ENCODE data around the gene ATP1A4.

ATP1A4 gene

DNA sequence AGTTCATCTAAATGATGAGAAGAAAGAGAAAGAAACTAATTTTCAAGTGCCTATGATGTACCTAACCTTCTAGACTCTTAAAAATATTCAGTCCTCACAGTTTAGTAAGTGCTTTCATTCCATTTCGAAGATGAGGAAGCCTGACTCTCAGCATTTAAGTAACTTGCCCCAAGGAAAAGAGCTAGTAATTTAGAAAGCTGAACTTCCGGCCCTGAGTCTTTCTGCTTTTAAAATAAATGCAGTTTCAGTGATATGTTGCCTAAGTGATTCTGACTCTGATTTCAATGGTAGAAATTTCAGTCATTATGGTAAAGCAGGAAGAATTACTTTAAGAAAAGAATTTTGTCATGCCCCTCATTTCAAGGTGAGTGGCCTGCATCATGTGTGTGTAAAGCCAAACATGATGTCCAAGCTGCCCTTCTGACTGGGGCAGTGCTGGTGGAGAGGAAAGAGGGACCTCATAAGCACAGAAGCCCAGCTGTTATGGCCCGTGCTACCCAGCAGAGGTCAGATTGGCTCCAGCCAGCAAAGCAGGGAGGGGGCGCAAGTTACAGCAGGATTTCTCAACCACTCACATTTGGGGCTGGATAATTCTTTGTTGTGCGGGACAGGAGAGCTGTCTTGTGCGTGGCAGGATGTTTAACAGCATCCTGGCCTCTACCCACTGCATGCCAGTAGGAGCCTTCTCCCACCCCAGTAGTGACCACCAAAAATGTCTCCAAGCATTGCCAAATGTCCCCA, 10.7 kb downstream of the ATP1A4 start:
- POLR2A ChIA-PET = no interaction called here
- Histone ChIP-seq H3K36me3 (ENCODE audit: control insufficient read depth in 2 of 2, insufficient read depth in 1 of 2, low read length in 2 of 2) (no peaks in the 10 kb centered on the region), H3K4me1 (ENCODE audit: control insufficient read depth, insufficient read depth, low read length) (no peaks in the 10 kb centered on the region), H3K9me3 (ENCODE audit: control insufficient read depth, insufficient read depth, low read depth, low read length) (no peaks in the 10 kb centered on the region), H3K27ac (ENCODE audit: extremely low read depth, low read depth, low read length) (no peak overlapping the region), H3K4me3 (ENCODE audit: low read depth, low read length) (no peak overlapping the region)
- peak; percentile 23; the same call in 1 of the 2 replicates for TF ChIP-seq ZIC2 (tag by site-specific recombination; IDR thresholded peaks at IDR 0.05)
- TF ChIP-seq, protein P1, sequence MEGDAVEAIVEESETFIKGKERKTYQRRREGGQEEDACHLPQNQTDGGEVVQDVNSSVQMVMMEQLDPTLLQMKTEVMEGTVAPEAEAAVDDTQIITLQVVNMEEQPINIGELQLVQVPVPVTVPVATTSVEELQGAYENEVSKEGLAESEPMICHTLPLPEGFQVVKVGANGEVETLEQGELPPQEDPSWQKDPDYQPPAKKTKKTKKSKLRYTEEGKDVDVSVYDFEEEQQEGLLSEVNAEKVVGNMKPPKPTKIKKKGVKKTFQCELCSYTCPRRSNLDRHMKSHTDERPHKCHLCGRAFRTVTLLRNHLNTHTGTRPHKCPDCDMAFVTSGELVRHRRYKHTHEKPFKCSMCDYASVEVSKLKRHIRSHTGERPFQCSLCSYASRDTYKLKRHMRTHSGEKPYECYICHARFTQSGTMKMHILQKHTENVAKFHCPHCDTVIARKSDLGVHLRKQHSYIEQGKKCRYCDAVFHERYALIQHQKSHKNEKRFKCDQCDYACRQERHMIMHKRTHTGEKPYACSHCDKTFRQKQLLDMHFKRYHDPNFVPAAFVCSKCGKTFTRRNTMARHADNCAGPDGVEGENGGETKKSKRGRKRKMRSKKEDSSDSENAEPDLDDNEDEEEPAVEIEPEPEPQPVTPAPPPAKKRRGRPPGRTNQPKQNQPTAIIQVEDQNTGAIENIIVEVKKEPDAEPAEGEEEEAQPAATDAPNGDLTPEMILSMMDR (tag by site-specific recombination; IDR thresholded peaks at IDR 0.05) = peak; percentile 56
- peak; percentile 28 for TF ChIP-seq ZNF654 (tag by site-specific recombination; IDR thresholded peaks at IDR 0.05; ENCODE audit: low read depth)
- no peak for TF ChIP-seq BCL11B (tag by site-specific recombination; IDR thresholded peaks at IDR 0.05; ENCODE audit: low read depth)
- TF ChIP-seq ZNF501 (tag by site-specific recombination; IDR thresholded peaks at IDR 0.05) = no peak
- CTCF ChIA-PET = interaction anchor here (0.8 to 2.7 kb wide), 14 partner anchors 9 to 214 kb away, joined by 3 to 17 read pairs (median 4); partner anchors contain the start of gene CASQ1

DNA sequence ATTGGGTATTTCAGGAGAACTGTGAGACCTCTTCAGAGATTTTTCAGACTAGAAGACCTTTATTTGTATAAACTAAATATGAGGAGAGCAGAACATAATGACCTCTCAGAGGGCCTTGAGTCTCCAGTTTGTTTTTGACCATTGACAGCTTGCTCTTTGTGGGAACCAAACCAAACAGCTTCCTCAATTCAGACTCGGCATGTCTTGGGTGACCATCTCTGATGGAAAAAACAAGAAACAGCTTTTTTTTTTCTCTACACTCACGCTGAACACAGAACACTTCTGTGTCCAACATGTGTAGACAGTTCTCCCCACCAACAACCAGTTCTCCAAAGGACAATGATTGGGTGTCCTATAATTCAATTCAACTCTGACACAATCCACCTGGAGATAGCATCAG, 11.5 kb downstream of the ATP1A4 start:
- POLR2A ChIA-PET = no interaction called here
- CTCF ChIA-PET = interaction anchor here (1.0 to 2.7 kb wide), 9 partner anchors 10 to 126 kb away, joined by 3 to 17 read pairs (median 5); partner anchors contain the start of gene CASQ1
- Histone ChIP-seq H3K4me1 (ENCODE audit: control insufficient read depth, insufficient read depth, low read length) (no peaks in the 10 kb centered on the region), H3K4me3 (ENCODE audit: low read depth, low read length) (no peak overlapping the region), H3K9me3 (ENCODE audit: control insufficient read depth, insufficient read depth, low read depth, low read length) (no peaks in the 10 kb centered on the region), H3K36me3 (ENCODE audit: control insufficient read depth in 2 of 2, insufficient read depth in 1 of 2, low read length in 2 of 2) (no peaks in the 10 kb centered on the region), H3K27ac (ENCODE audit: extremely low read depth, low read depth, low read length) (no peak overlapping the region)
- TF ChIP-seq KLF9 (tag by site-specific recombination; IDR thresholded peaks at IDR 0.05; ENCODE audit: low read depth) (no peak), ZNF221 (tag by site-specific recombination; IDR thresholded peaks at IDR 0.05; ENCODE audit: borderline replicate concordance) (no peak), ZNF266 (tag by site-specific recombination; IDR thresholded peaks at IDR 0.05; ENCODE audit: low read depth) (no peak), GLI2 (tag by site-specific recombination; IDR thresholded peaks at IDR 0.05; ENCODE audit: borderline replicate concordance, low read depth) (no peak), ZNF837 (tag by site-specific recombination; IDR thresholded peaks at IDR 0.05) (no peak), ZBTB17 (tag by site-specific recombination; IDR thresholded peaks at IDR 0.05) (no peak), ZNF404 (tag by site-specific recombination; IDR thresholded peaks at IDR 0.05) (no peak), KLF7 (tag by site-specific recombination; IDR thresholded peaks at IDR 0.05; ENCODE audit: borderline replicate concordance) (no peak), ZNF37A (tag by site-specific recombination; IDR thresholded peaks at IDR 0.05) (no peak), KLF1 (tag by site-specific recombination; IDR thresholded peaks at IDR 0.05) (no peak), ZNF157 (tag by site-specific recombination; IDR thresholded peaks at IDR 0.05) (no peak), ZNF768 (tag by site-specific recombination; IDR thresholded peaks at IDR 0.05) (no peak), HOXA7 (CRISPR knock-in tag; IDR thresholded peaks at IDR 0.05; ENCODE audit: borderline replicate concordance) (no peak), ZNF701 (tag by site-specific recombination; IDR thresholded peaks at IDR 0.05) (no peak)
- TF ChIP-seq, protein P2, sequence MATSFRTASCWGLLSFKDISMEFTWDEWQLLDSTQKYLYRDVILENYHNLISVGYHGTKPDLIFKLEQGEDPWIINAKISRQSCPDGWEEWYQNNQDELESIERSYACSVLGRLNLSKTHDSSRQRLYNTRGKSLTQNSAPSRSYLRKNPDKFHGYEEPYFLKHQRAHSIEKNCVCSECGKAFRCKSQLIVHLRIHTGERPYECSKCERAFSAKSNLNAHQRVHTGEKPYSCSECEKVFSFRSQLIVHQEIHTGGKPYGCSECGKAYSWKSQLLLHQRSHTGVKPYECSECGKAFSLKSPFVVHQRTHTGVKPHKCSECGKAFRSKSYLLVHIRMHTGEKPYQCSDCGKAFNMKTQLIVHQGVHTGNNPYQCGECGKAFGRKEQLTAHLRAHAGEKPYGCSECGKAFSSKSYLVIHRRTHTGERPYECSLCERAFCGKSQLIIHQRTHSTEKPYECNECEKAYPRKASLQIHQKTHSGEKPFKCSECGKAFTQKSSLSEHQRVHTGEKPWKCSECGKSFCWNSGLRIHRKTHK (tag by site-specific recombination; IDR thresholded peaks at IDR 0.05) = no peak
- TF ChIP-seq, protein P3, sequence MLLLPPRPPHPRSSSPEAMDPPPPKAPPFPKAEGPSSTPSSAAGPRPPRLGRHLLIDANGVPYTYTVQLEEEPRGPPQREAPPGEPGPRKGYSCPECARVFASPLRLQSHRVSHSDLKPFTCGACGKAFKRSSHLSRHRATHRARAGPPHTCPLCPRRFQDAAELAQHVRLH (tag by site-specific recombination; IDR thresholded peaks at IDR 0.05) = no peak
- TF ChIP-seq, protein P4, sequence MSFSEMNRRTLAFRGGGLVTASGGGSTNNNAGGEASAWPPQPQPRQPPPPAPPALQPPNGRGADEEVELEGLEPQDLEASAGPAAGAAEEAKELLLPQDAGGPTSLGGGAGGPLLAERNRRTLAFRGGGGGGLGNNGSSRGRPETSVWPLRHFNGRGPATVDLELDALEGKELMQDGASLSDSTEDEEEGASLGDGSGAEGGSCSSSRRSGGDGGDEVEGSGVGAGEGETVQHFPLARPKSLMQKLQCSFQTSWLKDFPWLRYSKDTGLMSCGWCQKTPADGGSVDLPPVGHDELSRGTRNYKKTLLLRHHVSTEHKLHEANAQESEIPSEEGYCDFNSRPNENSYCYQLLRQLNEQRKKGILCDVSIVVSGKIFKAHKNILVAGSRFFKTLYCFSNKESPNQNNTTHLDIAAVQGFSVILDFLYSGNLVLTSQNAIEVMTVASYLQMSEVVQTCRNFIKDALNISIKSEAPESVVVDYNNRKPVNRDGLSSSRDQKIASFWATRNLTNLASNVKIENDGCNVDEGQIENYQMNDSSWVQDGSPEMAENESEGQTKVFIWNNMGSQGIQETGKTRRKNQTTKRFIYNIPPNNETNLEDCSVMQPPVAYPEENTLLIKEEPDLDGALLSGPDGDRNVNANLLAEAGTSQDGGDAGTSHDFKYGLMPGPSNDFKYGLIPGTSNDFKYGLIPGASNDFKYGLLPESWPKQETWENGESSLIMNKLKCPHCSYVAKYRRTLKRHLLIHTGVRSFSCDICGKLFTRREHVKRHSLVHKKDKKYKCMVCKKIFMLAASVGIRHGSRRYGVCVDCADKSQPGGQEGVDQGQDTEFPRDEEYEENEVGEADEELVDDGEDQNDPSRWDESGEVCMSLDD (tag by site-specific recombination; IDR thresholded peaks at IDR 0.05) = no peak
- TF ChIP-seq, protein P5, sequence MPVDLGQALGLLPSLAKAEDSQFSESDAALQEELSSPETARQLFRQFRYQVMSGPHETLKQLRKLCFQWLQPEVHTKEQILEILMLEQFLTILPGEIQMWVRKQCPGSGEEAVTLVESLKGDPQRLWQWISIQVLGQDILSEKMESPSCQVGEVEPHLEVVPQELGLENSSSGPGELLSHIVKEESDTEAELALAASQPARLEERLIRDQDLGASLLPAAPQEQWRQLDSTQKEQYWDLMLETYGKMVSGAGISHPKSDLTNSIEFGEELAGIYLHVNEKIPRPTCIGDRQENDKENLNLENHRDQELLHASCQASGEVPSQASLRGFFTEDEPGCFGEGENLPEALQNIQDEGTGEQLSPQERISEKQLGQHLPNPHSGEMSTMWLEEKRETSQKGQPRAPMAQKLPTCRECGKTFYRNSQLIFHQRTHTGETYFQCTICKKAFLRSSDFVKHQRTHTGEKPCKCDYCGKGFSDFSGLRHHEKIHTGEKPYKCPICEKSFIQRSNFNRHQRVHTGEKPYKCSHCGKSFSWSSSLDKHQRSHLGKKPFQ (tag by site-specific recombination; IDR thresholded peaks at IDR 0.05) = no peak
